A673 (cell line): ENCODE data around the gene VWA1. TPM values are rescaled to one million over a fixed set of nuclear protein-coding genes. Genes with fewer than 3 reads are reported as not detected.

Experiments
- BruUV-seq: library from RNA; stranded (reverse); fragments of 400-500 nt; replicated peaks from 2 replicates; lab custom pipeline; 2021; lab: Mats Ljungman, UMichigan
- CTCF ChIA-PET: fragments of 300-600 bp; sonication (Branson Sonifier 250); formaldehyde crosslinking; loops from one replicate; lab custom pipeline; 2022; ENCODE audit warnings: antibody characterized with exemption; lab: Charles Lee
- POLR2A ChIA-PET: fragments of 300-600 bp; sonication (Branson Sonifier 250); formaldehyde crosslinking; loops from one replicate; lab custom pipeline; 2022; ENCODE audit warnings: antibody characterized with exemption; ENCODE audit not compliant: low non-redundant PET; lab: Charles Lee
- DNase-seq: peaks from one replicate; pipeline ENCODE4 v3.0.0-alpha.2; 2015; ENCODE audit warnings: low spot score
- H3K27ac ChIP-seq: fragments of 200-600 bp; sonication (generic); 2 replicates; pipeline ENCODE4 v1.5.1; 2016; ENCODE audit warnings: mixed run types, low read depth, mild to moderate bottlenecking, mixed read lengths, antibody characterized with exemption, low read length; ENCODE audit not compliant: poor library complexity, severe bottlenecking
- H3K27me3 ChIP-seq: fragments of 200-600 bp; sonication (generic); replicated peaks from 2 replicates; pipeline ENCODE4 v1.6.1; 2017; ENCODE audit warnings: mixed run types, low read depth, mild to moderate bottlenecking, mixed read lengths, antibody characterized with exemption, low read length; ENCODE audit not compliant: insufficient read depth, poor library complexity
- H3K36me3 ChIP-seq: fragments of 200-600 bp; sonication (generic); 2 replicates; pipeline ENCODE4 v1.6.1; 2016; ENCODE audit warnings: mixed run types, mild to moderate bottlenecking, mixed read lengths, antibody characterized with exemption, low read length; ENCODE audit not compliant: insufficient read depth, poor library complexity, severe bottlenecking
- H3K4me1 ChIP-seq: fragments of 200-600 bp; sonication (generic); 2 replicates; pipeline ENCODE4 v1.6.1; 2017; ENCODE audit warnings: mixed run types, mild to moderate bottlenecking, mixed read lengths, antibody characterized with exemption, low read length; ENCODE audit not compliant: insufficient read depth, poor library complexity, severe bottlenecking
- H3K4me3 ChIP-seq: fragments of 200-600 bp; sonication (generic); 2 replicates; pipeline ENCODE4 v1.5.1; 2016; ENCODE audit warnings: low read depth, mixed run types, mild to moderate bottlenecking, mixed read lengths, low read length; ENCODE audit not compliant: poor library complexity, severe bottlenecking
- H3K9me3 ChIP-seq: fragments of 200-600 bp; sonication (generic); 2 replicates; pipeline ENCODE4 v1.6.1; 2016; ENCODE audit warnings: mixed run types, low read depth, mild to moderate bottlenecking, mixed read lengths, antibody characterized with exemption, low read length; ENCODE audit not compliant: poor library complexity, severe bottlenecking
- CTCF ChIP-seq: fragments of 300-800, 200-600 bp; sonication (generic); conservative IDR thresholded peaks from 2 replicates; pipeline ENCODE4 v1.5.1; 2017; ENCODE audit warnings: low read depth, mild to moderate bottlenecking, antibody characterized with exemption, low read length, moderate library complexity, mixed read lengths
- EZH2 ChIP-seq: fragments of 200-600 bp; sonication (generic); IDR thresholded peaks from 2 replicates; pipeline ENCODE4 v1.6.1; 2017; ENCODE audit warnings: borderline replicate concordance, low read depth, mild to moderate bottlenecking, mixed read lengths, antibody characterized with exemption, low read length; ENCODE audit not compliant: poor library complexity, severe bottlenecking
- intact Hi-C: fragments of 100-400 bp; cut with micrococcal nuclease; formaldehyde crosslinking; loops from one replicate; pipeline ENCODE4 v1.10.0; 2022; ENCODE audit not compliant: unreplicated experiment
- total RNA-seq: library from RNA; stranded (reverse); gene quantifications from 2 replicates; pipeline ENCODE4 v1.2.3, GENCODE V29; 2021

VWA1 gene
- total RNA-seq, 1 experiment from 2014 or later = 0.92 TPM

- ChIA-PET POLR2A (no interaction called here), CTCF (no interaction called here)
- DNase-seq = no peak
- BruUV-seq = no TSS peak
- H3K36me3 ChIP-seq = peaks cover 52% of the 10 kb centered on the region
- H3K27ac ChIP-seq = no peak overlapping the region
- intact Hi-C loops = no loop called here
- no peaks in the 10 kb centered on the region for H3K27me3 ChIP-seq
- no peak overlapping the region for H3K4me3 ChIP-seq
- H3K4me1 ChIP-seq = no peaks in the 10 kb centered on the region
- no peaks in the 10 kb centered on the region for H3K9me3 ChIP-seq
- TF ChIP-seq EZH2 = no peak
- TF ChIP-seq CTCF = no peak
These were observed 55.2 kb downstream of the VWA1 start for GRCh38 chr1:1490633-1491230.

GRCh38 chr1:1491601-1492000, 56.1 kb downstream of the VWA1 start:
- ChIA-PET POLR2A (no interaction called here), CTCF (no interaction called here)
- TF ChIP-seq CTCF = no peak
- no peak for TF ChIP-seq EZH2
- H3K4me3 ChIP-seq = no peak overlapping the region
- H3K36me3 ChIP-seq = peaks cover 58% of the 10 kb centered on the region
- BruUV-seq = no TSS peak
- H3K27ac ChIP-seq = no peak overlapping the region
- H3K4me1 ChIP-seq = no peaks in the 10 kb centered on the region
- intact Hi-C loops = no loop called here
- H3K9me3 ChIP-seq = no peaks in the 10 kb centered on the region
- DNase-seq = no peak
- no peaks in the 10 kb centered on the region for H3K27me3 ChIP-seq

Other genes with a start within 250 kb of the VWA1 start
- gene TNFRSF18, start 229.1 kb upstream of the VWA1 start, total RNA-seq = 0.77 and 1.1 TPM in 2 replicates
- 0.80 and 1.5 TPM in 2 replicates for gene TNFRSF4, start 221.5 kb upstream of the VWA1 start, total RNA-seq
- 121 and 133 TPM in 2 replicates for gene SDF4, start 203.7 kb upstream of the VWA1 start, total RNA-seq
- gene B3GALT6, start 203.5 kb upstream of the VWA1 start, total RNA-seq = 41.3 and 41.8 TPM in 2 replicates
- gene C1QTNF12, start 189.0 kb upstream of the VWA1 start, total RNA-seq = 2.9 and 4.4 TPM in 2 replicates
- 86.4 and 92.8 TPM in 2 replicates for gene UBE2J2, start 161.8 kb upstream of the VWA1 start, total RNA-seq
- 4.5 and 13.0 TPM in 2 replicates for gene SCNN1D, start 155.3 kb upstream of the VWA1 start, total RNA-seq
- 67.6 and 71.9 TPM in 2 replicates for gene ACAP3, start 127.8 kb upstream of the VWA1 start, total RNA-seq
- gene PUSL1, start 127.1 kb upstream of the VWA1 start, total RNA-seq = 28.5 and 31.3 TPM in 2 replicates
- 156 and 182 TPM in 2 replicates for gene INTS11, start 111.0 kb upstream of the VWA1 start, total RNA-seq
- gene CPTP, start 110.9 kb upstream of the VWA1 start, total RNA-seq = 17.0 and 20.8 TPM in 2 replicates
- 0.21 and 0.39 TPM in 2 replicates for gene TAS1R3, start 104.4 kb upstream of the VWA1 start, total RNA-seq
- gene DVL1, start 86.3 kb upstream of the VWA1 start, total RNA-seq = 48.0 and 58.1 TPM in 2 replicates
- 0.55 and 0.73 TPM in 2 replicates for gene MXRA8, start 77.1 kb upstream of the VWA1 start, total RNA-seq
- 172 and 176 TPM in 2 replicates for gene AURKAIP1, start 60.5 kb upstream of the VWA1 start, total RNA-seq
- 206 and 213 TPM in 2 replicates for gene CCNL2, start 36.4 kb upstream of the VWA1 start, total RNA-seq
- 137 and 151 TPM in 2 replicates for gene MRPL20, start 28.4 kb upstream of the VWA1 start, total RNA-seq
- not detected in 2 replicates for gene ANKRD65, start 14.4 kb upstream of the VWA1 start, total RNA-seq
- 0.22 and 0.39 TPM in 2 replicates for gene ATAD3C, start 14.0 kb downstream of the VWA1 start, total RNA-seq
- 46.1 and 68.9 TPM in 2 replicates for gene ATAD3B, start 36.1 kb downstream of the VWA1 start, total RNA-seq
- gene ATAD3A, start 76.5 kb downstream of the VWA1 start, total RNA-seq = 83.1 and 92.7 TPM in 2 replicates
- 6.8 and 9.1 TPM in 2 replicates for gene TMEM240, start 104.9 kb downstream of the VWA1 start, total RNA-seq
- gene SSU72, start 139.2 kb downstream of the VWA1 start, total RNA-seq = 182 and 193 TPM in 2 replicates
- 1.7 and 2.5 TPM in 2 replicates for gene FNDC10, start 164.4 kb downstream of the VWA1 start, total RNA-seq
- gene MIB2, start 179.8 kb downstream of the VWA1 start, total RNA-seq = 38.7 and 49.8 TPM in 2 replicates
- 0.55 and 0.67 TPM in 2 replicates for gene MMP23B, start 196.5 kb downstream of the VWA1 start, total RNA-seq
- gene CDK11B, start 223.3 kb downstream of the VWA1 start, total RNA-seq = 38.1 and 39.4 TPM in 2 replicates